Keratinocyte (primary cell): ENCODE data around the gene HOXA7. TPM values are rescaled to one million over a fixed set of nuclear protein-coding genes. Genes with fewer than 3 reads are reported as not detected.
A peak's percentile ranks its signal among the peaks of the same experiment; 100 is the strongest.

Source experiments
- DNase-seq: peaks from one replicate; pipeline ENCODE4 v3.0.0-alpha.2; 2011; ENCODE audit warnings: low read depth, missing footprints, low spot score
- FAIRE-seq: peaks from 2 replicates; lab custom pipeline; 2011; peaks lifted over from hg19 to GRCh38; lab: Jason Lieb, UNC
- H2AFZ ChIP-seq: 2 replicates; pipeline ENCODE4 v1.6.0; 2012; ENCODE audit warnings: low read length, control low read depth, inconsistent platforms; ENCODE audit not compliant: control insufficient read depth
- H3K27ac ChIP-seq: 2 replicates; pipeline ENCODE4 v1.5.1; 2011; ENCODE audit warnings: low read length; ENCODE audit not compliant: control insufficient read depth, insufficient read depth
- H3K27me3 ChIP-seq: 3 replicates; pipeline ENCODE4 v1.6.0; 2011; ENCODE audit warnings: low read length; ENCODE audit not compliant: control insufficient read depth, insufficient read depth; ENCODE audit errors: extremely low read depth
- H3K36me3 ChIP-seq, 2 experiments: 2 replicates in 1 of 2; 3 replicates in 1 of 2; pipeline ENCODE4 v1.5.1; 2011; ENCODE audit warnings: low read length in 2 of 2, mild to moderate bottlenecking in 1 of 2; ENCODE audit not compliant: control insufficient read depth in 2 of 2, insufficient read depth in 2 of 2; ENCODE audit errors: extremely low read depth in 1 of 2
- H3K4me1 ChIP-seq: 3 replicates; pipeline ENCODE4 v1.5.1; 2011; ENCODE audit warnings: low read length; ENCODE audit not compliant: control insufficient read depth, insufficient read depth; ENCODE audit errors: extremely low read depth
- H3K4me2 ChIP-seq: 3 replicates; pipeline ENCODE4 v1.6.0; 2011; ENCODE audit warnings: low read depth, low read length; ENCODE audit not compliant: control insufficient read depth, insufficient read depth; ENCODE audit errors: extremely low read depth
- H3K4me3 ChIP-seq, 3 experiments: fragments of 200-600 bp in 1 of 3; sonication (generic) in 1 of 3; 2 replicates in 2 of 3; 3 replicates in 1 of 3; pipeline ENCODE4 v1.5.1; 2011 to 2016; ENCODE audit warnings: low read length in 3 of 3, mild to moderate bottlenecking in 3 of 3, control low read depth in 2 of 3, inconsistent platforms in 1 of 3, low read depth in 1 of 3, mixed read lengths in 1 of 3, mixed run types in 1 of 3, moderate library complexity in 1 of 3; ENCODE audit not compliant: control insufficient read depth in 2 of 3, insufficient read depth in 2 of 3; ENCODE audit errors: extremely low read depth in 1 of 3
- H3K79me2 ChIP-seq: 2 replicates; pipeline ENCODE4 v1.6.0; 2012; ENCODE audit warnings: low read length; ENCODE audit not compliant: control insufficient read depth, insufficient read depth
- H3K9ac ChIP-seq: 3 replicates; pipeline ENCODE4 v1.6.0; 2011; ENCODE audit warnings: low read length; ENCODE audit not compliant: control insufficient read depth, insufficient read depth; ENCODE audit errors: extremely low read depth
- H3K9me1 ChIP-seq: 3 replicates; pipeline ENCODE4 v1.6.0; 2011; ENCODE audit warnings: low read length; ENCODE audit not compliant: control insufficient read depth, insufficient read depth; ENCODE audit errors: extremely low read depth
- H3K9me3 ChIP-seq: 2 replicates; pipeline ENCODE4 v1.5.1; 2012; ENCODE audit warnings: low read depth, low read length; ENCODE audit not compliant: control insufficient read depth
- H4K20me1 ChIP-seq: 3 replicates; pipeline ENCODE4 v1.6.0; 2011; ENCODE audit warnings: low read length; ENCODE audit not compliant: control insufficient read depth, insufficient read depth; ENCODE audit errors: extremely low read depth
- EZH2 ChIP-seq: IDR thresholded peaks from one replicate; pipeline ENCODE4 v1.6.1; 2012; ENCODE audit warnings: inconsistent platforms, mild to moderate bottlenecking, low read length, moderate library complexity
- dilution Hi-C: fragments of 300-500 bp; cut with MboI; formaldehyde crosslinking; loops from one replicate; pipeline ENCODE4 v1.7.0; 2020; ENCODE audit warnings: low sequenced_read_pairs; ENCODE audit not compliant: extremely low pct_ligation_motif_present
- polyA plus RNA-seq, 5 experiments: library from polyadenylated mRNA; depleted of rRNA in 3 of 5; stranded (reverse) in 3 of 5; stranded (forward) in 1 of 5; unstranded in 1 of 5; fragments of >200 nt; gene quantifications; 1 replicate in 1 of 5; 2 replicates in 3 of 5; 3 replicates in 1 of 5; pipeline versions ENCODE4 v1.2.1 to v1.2.3, GENCODE V29; 2011 to 2012; ENCODE audit warnings: missing spikeins in 2 of 5, low read depth in 1 of 5, low replicate concordance in 1 of 5
- TF ChIP-seq, protein P1 (sequence below), 3 experiments: IDR thresholded peaks in 1 of 3; conservative IDR thresholded peaks in 1 of 3; optimal IDR thresholded peaks in 1 of 3; 2 replicates in 2 of 3; 3 replicates in 1 of 3; pipeline versions ENCODE3 to v1.5.1; 2011; ENCODE audit warnings: low read length in 3 of 3, mild to moderate bottlenecking in 3 of 3, moderate library complexity in 2 of 3, control low read depth in 1 of 3, inconsistent platforms in 1 of 3; ENCODE audit not compliant: insufficient read depth in 2 of 3; ENCODE audit errors: extremely low read depth in 1 of 3

The HOXA7 gene
- polyA plus RNA-seq, 1 donor (not counting 4 experiments of a cell fraction or from before 2014, with no cell fraction given): 8.1 TPM

DNA sequence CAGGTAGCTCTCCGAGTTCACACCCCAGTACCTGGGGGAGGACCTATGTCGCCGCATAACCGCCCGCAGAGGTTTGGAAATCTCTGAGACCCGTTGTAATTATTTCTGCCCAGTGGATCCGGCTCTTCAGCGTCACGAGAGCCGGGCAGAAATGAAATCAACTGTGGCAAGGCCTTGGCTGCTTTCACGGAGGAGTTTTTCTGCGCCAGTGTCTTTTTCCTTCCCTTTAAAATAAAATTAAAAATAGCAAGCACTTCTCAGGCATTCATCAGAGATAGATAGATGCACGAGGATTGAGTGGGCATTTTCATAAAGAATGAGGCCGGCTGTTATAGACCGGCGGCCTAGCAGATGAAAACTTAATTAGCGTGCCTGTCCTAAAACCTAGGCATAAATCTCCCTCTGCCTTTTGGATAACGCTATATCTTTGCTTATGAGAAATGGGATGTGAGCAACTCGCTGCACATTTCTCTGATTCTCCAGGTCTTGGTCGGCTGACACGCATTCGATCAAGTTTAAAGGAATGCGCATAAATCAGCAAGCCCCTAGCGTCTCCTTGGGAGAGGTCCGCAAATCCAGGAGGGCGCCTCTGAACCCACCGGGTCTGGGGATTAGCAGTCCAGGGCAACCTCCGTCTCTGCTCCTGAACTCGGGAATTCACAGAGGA, 37.0 kb upstream of the HOXA7 start:
- Histone ChIP-seq H3K9me3 (no peaks in the 10 kb centered on the region), H3K4me1 (peaks cover 4% of the 10 kb centered on the region), H3K4me3 (peak overlapping the region in 1 of 3 experiments; percentile 59), H4K20me1 (no peaks in the 10 kb centered on the region), H3K27me3 (peaks cover 91% of the 10 kb centered on the region), H2AFZ (no peak overlapping the region), H3K27ac (no peak overlapping the region), H3K36me3 (no peaks in the 10 kb centered on the region), H3K4me2 (peak overlapping the region; percentile 79), H3K9ac (no peak overlapping the region), H3K9me1 (no peaks in the 10 kb centered on the region), H3K79me2 (no peaks in the 10 kb centered on the region)
- TF ChIP-seq, protein P1, sequence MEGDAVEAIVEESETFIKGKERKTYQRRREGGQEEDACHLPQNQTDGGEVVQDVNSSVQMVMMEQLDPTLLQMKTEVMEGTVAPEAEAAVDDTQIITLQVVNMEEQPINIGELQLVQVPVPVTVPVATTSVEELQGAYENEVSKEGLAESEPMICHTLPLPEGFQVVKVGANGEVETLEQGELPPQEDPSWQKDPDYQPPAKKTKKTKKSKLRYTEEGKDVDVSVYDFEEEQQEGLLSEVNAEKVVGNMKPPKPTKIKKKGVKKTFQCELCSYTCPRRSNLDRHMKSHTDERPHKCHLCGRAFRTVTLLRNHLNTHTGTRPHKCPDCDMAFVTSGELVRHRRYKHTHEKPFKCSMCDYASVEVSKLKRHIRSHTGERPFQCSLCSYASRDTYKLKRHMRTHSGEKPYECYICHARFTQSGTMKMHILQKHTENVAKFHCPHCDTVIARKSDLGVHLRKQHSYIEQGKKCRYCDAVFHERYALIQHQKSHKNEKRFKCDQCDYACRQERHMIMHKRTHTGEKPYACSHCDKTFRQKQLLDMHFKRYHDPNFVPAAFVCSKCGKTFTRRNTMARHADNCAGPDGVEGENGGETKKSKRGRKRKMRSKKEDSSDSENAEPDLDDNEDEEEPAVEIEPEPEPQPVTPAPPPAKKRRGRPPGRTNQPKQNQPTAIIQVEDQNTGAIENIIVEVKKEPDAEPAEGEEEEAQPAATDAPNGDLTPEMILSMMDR (optimal IDR thresholded peaks at IDR 0.05 in 1 of 3, IDR thresholded peaks at IDR 0.05 in 1 of 3, conservative IDR thresholded peaks at IDR 0.05 in 1 of 3; ENCODE audit: extremely low read depth in 1 of 3, insufficient read depth in 2 of 3, low read length in 3 of 3): no peak
- TF ChIP-seq EZH2: peak; percentile 65
- DNase-seq: no peak
- FAIRE-seq: no peak
- dilution Hi-C loops: no loop called here

DNA sequence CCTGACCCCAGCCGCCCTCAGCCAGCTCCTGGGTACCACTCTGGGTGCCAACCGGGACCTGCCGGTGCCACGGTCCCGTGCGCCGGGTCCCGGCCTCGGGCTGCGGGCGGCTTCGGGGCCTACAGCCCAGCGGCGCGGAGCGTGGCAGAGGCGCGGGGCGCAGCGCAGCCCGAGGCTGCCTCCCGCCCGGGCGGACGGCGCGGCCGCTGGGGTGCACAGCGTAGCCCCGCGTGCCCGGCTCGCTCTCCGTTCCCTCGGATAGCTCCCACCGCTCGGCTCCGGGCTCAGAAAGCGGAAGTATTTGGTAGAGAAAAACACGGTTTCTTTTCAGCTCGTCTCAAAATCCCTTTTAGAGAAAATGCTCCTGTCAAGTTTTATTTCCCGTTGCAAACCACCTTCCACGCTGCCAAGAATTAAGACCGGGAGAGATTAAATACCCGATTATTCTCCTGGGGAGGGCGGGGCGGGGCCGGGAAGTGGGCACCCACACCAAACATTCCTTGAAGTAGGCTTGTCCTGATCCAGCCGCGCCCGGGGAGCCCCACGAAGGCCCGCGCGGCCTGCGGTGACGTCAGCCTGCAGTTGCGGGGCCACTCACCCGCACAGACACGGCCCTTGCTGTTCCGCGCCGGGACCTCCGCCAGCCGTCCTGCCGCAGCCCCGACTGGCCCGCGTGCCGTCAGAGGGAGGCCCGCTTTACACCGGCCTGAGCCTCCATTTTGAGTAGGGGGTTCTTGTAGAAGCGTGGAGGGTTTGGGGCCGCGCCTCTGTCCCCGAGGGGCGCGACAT, 36.3 kb upstream of the HOXA7 start:
- peaks cover 6% of the 10 kb centered on the region for H3K4me1 ChIP-seq
- no peak for FAIRE-seq
- H3K4me2 ChIP-seq: peak overlapping the region; percentile 79
- H3K4me3 ChIP-seq: peak overlapping the region; percentile 8 to 59 (median 48)
- dilution Hi-C loops: no loop called here
- no peaks in the 10 kb centered on the region for H4K20me1 ChIP-seq
- H3K9me3 ChIP-seq: no peaks in the 10 kb centered on the region
- no peak overlapping the region for H3K9ac ChIP-seq
- TF ChIP-seq, protein P1 (optimal IDR thresholded peaks at IDR 0.05 in 1 of 3, IDR thresholded peaks at IDR 0.05 in 1 of 3, conservative IDR thresholded peaks at IDR 0.05 in 1 of 3; ENCODE audit: extremely low read depth in 1 of 3, insufficient read depth in 2 of 3, low read length in 3 of 3): no peak
- no peaks in the 10 kb centered on the region for H3K9me1 ChIP-seq
- no peaks in the 10 kb centered on the region for H3K36me3 ChIP-seq
- H3K27me3 ChIP-seq: peaks cover 91% of the 10 kb centered on the region
- H3K79me2 ChIP-seq: no peaks in the 10 kb centered on the region
- no peak overlapping the region for H3K27ac ChIP-seq
- no peak for DNase-seq
- H2AFZ ChIP-seq: peak overlapping the region; percentile 9
